Activated CD8-positive, alpha-beta memory T cell treated with anti-CD3 and anti-CD28 coated beads for 36 hours (primary cell): ENCODE measurements around the gene CD58. TPM values are rescaled to one million over a fixed set of nuclear protein-coding genes. Genes with fewer than 3 reads are reported as not detected.

Experiments used
- CTCF ChIA-PET: fragments of 350-600 bp; sonication (Branson Sonifier 250); formaldehyde crosslinking; loops from one replicate; lab custom pipeline; 2021; ENCODE audit warnings: antibody characterized with exemption; lab: Charles Lee
- POLR2A ChIA-PET: fragments of 350-600 bp; sonication (Branson Sonifier 250); formaldehyde crosslinking; loops from one replicate; lab custom pipeline; 2021; ENCODE audit warnings: antibody characterized with exemption; lab: Charles Lee
- total RNA-seq, 2 experiments: library from RNA; stranded (reverse); gene quantifications; one replicate each; pipeline ENCODE4 v1.2.3, GENCODE V29; 2021

The CD58 gene
- total RNA-seq, 2 experiments from 2014 or later: 28.8 to 29.1 TPM

DNA sequence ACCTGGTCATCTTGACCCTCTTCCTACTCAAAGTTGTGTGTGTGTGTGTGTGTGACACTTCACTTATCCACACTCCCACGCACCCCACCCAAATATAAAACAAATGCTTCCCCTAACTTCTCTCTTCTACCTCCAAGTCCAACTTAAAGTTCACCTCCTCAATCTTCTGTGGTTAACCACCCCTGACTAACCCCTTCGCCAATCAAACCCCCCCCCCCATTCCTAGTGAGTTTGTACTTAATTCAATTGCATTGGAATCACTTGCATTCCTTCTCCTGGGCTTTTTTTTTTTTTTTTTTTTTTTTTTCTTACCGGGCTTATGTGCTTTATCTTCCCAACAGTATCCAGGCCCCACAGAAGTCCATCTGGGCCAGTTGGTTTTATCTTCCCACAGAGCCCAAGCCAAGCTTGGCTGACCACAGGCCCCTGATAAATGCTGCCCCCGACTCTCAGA, 78.4 kb downstream of the CD58 start:
- CTCF ChIA-PET: interaction anchor here (1.1 to 3.1 kb wide), 2 partner anchors 353 to 354 kb away, joined by 4 to 11 read pairs; no protein-coding TSS in a partner anchor
- POLR2A ChIA-PET: interaction anchor here (0.7 kb wide), 1 partner anchor 353 kb away, joined by 3 read pairs; no protein-coding TSS in a partner anchor

DNA sequence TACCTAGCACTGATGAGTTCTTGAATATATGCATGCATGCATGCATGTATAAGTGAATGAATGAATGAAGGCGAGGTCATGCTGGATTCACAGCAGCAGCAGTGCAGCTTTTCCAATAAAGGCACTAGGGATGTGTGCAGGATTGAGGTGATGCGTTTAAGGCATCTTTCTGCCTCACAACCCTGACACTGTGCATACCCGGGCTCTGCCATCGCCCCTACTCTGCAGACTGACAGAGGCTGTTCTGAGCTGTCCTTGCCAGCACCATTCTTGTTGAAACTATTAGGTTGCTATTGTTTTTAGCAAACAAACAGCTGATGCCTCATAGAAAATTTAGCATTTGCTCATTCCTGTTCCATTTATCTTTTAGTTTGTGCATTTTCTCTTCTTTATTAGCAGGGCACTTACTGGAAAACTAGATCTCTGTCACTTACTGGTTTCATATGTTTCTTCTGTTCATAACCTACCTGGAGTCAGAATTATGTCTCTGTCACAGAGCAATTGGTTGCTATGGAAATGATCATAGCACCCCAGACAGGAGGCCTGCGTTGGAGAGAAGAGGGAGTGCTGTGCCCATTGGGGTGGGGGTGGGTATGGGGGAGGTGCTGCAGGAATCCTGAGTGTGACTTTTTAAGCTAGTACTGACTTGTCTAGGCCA, 79.0 kb downstream of the CD58 start:
- POLR2A ChIA-PET: interaction anchor here (0.6 kb wide), 1 partner anchor 73 kb away, joined by 8 read pairs; no protein-coding TSS in a partner anchor
- CTCF ChIA-PET: interaction anchor here (3.1 kb wide), 1 partner anchor 353 kb away, joined by 11 read pairs; no protein-coding TSS in a partner anchor

DNA sequence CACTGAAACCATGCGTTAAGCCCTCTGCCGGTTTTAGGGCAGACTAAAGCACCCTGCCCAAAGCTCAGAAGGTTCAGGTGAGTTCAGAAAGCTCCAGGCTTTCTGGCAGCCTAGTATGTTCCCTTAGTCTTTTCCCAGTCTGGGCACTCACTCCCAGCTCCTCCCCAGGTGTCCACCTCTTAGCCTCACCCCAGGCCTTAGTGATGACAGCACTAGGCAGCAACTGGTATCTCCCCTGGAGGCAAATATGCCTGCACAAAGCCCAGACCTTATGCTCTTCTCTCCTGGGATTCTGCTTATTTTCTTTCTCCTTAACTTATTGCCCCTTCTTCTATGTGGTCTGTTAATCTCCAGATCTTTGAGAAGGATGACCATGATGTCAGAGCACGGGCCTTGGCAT, 80.2 kb downstream of the CD58 start:
- ChIA-PET POLR2A (no interaction called here), CTCF (interaction anchor here (3.1 kb wide), 1 partner anchor 351 kb away, joined by 11 read pairs; no protein-coding TSS in a partner anchor)

DNA sequence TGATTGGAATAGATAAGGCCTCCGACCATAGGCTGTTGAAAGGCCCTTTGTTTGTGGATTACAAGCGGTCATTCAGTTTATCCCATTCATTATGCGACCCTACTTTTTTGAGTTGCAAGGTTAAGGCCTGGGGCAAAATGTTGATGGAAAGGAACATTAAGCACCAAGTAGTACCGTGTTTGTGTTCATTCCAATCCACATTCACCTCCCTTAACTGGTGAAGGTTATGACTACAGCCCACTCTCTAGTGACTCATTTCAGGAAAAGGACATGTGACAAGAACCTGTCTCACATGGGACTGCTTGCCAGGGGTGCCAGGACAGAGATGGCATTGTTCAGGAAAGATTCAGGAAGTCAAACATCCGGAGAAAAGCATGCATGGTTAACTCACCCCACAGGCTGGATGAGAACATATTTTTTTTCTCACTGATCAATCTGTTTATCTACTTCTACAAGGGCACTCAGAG, 81.6 kb downstream of the CD58 start:
- POLR2A ChIA-PET: no interaction called here
- CTCF ChIA-PET: interaction anchor here (1.0 to 3.1 kb wide), 2 partner anchors 11 to 350 kb away, joined by 4 to 11 read pairs; no protein-coding TSS in a partner anchor

DNA sequence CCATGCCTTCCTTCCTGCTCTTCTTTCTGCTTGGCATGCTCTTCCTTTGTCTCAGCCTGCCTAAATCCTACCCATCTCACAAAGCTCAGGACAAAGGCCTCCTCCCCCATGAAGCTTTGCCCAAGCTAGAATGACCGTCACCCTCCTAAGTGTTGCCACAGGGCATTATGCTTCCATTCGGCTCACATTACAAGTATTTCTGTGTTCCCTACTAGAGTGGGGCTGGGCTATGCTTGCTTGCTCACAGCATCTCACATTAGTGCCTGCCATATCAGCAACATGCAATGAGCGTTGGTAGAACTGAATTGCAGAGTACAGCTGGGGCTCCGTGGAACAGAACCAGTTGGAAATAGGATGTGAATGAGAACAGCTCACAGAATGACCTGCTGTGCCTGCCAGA, 82.8 kb downstream of the CD58 start:
- POLR2A ChIA-PET: no interaction called here
- CTCF ChIA-PET: interaction anchor here (1.0 to 5.6 kb wide), 2 partner anchors 11 to 348 kb away, joined by 3 to 90 read pairs; no protein-coding TSS in a partner anchor

DNA sequence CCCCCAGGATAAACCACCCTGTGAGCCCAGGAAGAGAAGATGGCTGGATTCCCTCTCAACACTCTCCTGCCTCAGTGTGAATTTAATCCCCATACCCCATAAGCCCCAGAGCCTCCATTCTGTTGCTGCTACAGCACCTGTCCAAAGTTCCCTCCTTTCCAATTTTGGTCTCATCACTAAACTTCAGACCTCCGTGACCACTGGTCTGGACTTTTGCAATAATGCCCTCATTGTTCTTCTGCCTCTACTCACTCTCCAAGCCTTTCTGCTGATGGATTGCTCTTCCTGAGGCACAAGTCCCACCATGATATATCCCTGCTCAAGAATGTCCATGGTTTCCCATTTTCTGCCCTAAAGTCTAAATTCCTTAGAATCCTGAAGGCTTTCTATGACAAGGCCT, 83.2 kb downstream of the CD58 start:
- ChIA-PET POLR2A (no interaction called here), CTCF (interaction anchor here (1.0 to 5.6 kb wide), 3 partner anchors 12 to 348 kb away, joined by 3 to 90 read pairs (median 34); no protein-coding TSS in a partner anchor)

DNA sequence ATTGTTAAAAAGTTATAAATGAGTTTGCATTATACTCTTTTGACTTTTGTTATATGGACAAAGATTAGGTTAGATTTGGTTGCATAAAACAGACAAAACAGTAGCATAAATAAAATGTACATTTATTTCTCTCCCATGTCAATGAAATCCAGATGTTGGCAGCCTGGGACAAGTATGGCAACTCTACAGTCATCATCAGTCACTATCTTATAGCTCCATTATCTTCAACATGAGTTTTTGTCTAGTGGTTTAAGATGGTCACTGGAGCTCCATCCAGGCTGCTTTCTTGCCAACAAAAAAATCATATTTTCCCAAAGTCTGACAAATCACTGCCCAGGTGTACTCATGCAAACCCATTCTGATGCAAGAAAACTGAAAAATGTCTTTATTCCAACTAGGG, 83.8 kb downstream of the CD58 start:
- POLR2A ChIA-PET: no interaction called here

DNA sequence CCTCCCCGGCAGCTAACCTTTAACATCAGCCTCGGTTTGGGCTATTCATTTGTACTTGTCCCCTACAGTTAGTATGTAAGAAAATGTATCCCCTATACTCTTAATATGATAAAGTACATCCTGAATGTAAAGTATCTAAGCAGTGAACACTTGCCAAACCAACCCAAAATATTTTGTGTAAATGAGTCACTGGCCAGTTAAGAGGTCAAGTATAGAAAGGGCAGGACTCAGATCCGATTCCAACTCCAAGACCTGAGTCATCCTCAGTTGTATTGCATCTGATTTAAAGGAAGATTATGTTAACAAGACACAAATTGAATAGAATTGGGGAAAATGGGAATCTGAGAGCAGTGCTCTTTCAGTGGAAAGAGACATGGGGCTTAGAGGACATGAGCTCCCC, 84.4 kb downstream of the CD58 start:
- POLR2A ChIA-PET: no interaction called here
- CTCF ChIA-PET: interaction anchor here (1.0 to 5.6 kb wide), 10 partner anchors 8 to 376 kb away, joined by 3 to 90 read pairs (median 6); no protein-coding TSS in a partner anchor

More for the DNA sequence above, 83.8 kb downstream of the CD58 start:
- CTCF ChIA-PET: interaction anchor here (1.0 to 5.6 kb wide), 3 partner anchors 12 to 347 kb away, joined by 3 to 90 read pairs (median 34); no protein-coding TSS in a partner anchor

DNA sequence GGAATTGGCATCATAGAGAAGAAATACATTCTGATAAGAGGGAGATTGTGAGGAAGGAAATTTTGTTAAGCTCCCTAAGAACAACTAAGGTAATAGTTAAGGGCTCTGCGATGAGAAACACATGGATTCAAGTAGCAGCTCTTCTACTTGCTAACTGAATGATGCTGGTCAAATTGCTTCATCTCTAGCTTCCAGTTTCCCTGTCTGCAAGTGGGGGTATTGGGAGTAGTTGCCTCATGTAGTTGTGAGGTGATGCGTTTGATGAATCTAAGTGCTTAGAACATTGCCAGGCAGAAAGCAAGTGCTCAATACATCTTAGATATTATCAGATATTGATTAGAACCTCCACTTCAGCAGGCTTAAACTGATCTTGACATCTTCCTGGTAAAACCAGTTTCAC, 84.8 kb downstream of the CD58 start:
- ChIA-PET POLR2A (interaction anchor here (0.8 kb wide), 1 partner anchor 17 kb away, joined by 3 read pairs; no protein-coding TSS in a partner anchor), CTCF (interaction anchor here (0.6 to 5.6 kb wide), 23 partner anchors 8 to 376 kb away, joined by 3 to 90 read pairs (median 5); no protein-coding TSS in a partner anchor)

DNA sequence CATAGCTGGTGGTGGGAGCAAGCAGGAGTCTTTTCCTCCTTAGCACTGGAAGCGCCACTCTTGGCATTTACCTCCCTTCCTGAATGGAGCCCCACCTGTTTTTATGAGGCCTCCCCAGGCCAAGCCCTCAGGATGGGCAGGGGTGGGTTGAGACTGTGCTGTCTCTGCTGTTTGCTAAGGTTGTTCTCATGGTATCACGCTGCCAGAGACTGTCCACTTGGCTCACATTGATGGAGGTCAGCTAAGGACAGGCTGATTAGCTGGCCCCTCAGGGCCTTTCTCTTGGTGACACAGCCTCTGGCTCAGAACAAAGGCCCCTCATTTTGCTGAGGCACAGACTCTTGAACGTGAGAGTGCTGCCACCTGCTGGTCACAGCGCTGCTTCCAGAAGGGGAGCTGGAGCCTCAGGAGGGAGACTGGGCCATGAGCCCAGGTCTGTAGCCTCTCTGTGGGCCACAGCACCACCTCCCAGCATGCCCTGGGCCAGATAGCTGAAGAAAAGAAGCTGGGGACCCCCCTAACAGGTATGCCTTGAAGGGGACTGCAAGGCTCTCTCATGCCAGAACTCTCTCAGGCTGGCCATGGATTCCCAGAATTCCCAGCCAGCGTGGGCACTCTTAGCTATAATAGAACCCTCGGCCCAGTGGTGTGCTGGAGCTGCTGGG, 85.6 kb downstream of the CD58 start:
- ChIA-PET CTCF (interaction anchor here (0.6 to 5.6 kb wide), 38 partner anchors 9 to 375 kb away, joined by 3 to 90 read pairs (median 4); no protein-coding TSS in a partner anchor), POLR2A (interaction anchor here (0.8 kb wide), 1 partner anchor 18 kb away, joined by 3 read pairs; no protein-coding TSS in a partner anchor)

DNA sequence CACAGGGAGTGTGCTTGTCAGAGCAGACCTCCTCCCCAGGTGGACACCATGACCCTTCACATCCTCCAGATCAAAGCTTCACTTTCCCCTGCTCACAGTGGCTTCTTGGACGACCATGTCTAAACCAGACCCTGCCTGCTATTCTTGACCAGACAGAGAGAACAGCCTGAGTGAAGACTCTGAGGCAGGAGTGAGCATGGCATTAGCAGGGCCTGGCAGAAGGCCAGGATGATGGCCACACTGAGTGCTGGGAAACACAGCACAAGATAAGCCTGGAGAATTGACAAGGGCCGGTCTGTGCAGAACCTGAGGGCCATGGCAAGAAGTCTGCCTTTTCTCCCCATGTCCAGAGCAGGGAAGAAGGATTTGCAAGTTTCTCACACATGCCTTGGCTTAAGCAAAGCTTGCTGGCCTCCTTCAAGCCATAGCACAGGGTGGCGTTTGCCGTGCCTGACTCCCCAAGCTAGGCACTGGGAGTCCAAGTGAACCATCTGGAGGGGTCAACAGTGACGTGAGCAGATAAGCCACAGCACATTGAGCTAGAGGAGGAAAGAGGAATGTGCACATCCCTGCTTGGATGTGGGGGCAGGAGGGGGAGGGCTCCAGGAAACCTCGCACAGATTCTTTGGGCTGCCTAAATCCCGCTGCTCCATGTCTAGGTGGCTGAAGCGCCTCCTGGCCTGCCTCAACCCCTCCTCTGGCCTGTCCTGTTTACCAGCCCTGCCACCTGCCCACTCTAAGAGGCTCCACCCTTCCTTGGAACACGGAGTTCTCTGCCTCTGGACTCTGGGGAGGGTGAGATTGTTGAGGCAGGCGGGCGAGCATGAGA, 87.1 kb downstream of the CD58 start:
- POLR2A ChIA-PET: no interaction called here
- CTCF ChIA-PET: interaction anchor here (1.2 to 5.6 kb wide), 9 partner anchors 8 to 344 kb away, joined by 3 to 90 read pairs (median 8); no protein-coding TSS in a partner anchor

DNA sequence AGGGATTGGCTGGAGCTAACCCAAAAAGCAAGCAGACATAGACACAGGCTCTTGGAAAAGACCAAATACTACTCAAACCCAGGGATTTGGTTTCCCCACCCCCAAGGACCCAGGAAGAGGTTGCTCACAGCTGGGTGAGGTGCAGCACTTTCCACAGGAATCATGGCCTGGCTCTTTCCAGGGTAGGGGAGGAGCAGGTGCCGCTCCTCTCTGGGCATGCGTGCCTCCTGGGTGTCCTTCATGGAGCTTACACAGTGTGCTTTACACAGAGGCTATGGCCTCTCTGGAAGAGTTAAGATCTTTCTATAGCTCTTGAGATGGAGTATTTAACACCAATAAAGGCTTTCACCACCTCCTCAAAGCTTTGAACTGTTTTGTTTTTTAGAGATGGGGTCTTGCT, 88.3 kb downstream of the CD58 start:
- POLR2A ChIA-PET: no interaction called here
- CTCF ChIA-PET: interaction anchor here (0.9 to 1.0 kb wide), 2 partner anchors 313 to 343 kb away, joined by 3 to 4 read pairs; no protein-coding TSS in a partner anchor

DNA sequence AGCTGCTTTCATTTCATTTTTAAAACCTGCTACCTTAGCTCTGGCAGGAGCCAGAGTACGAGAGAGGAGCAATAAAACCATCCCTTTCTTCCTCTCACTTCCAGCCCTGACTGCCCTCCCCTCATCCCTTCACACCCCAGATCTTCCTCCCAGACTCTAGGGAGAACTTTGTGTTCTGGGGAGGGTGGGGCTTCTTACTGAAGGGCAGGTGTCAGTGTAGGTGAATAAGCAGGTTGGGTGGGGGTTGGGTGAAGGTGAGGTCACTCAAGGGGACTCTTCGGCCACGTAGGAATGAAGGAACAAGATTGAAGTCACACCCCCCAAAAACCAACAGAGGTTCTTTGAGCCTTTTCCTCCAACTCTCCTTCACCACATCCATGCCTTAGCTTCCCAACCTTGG, 88.9 kb downstream of the CD58 start:
- ChIA-PET POLR2A (no interaction called here), CTCF (interaction anchor here (0.7 to 1.0 kb wide), 4 partner anchors 17 to 343 kb away, joined by 3 to 4 read pairs (median 3); no protein-coding TSS in a partner anchor)

DNA sequence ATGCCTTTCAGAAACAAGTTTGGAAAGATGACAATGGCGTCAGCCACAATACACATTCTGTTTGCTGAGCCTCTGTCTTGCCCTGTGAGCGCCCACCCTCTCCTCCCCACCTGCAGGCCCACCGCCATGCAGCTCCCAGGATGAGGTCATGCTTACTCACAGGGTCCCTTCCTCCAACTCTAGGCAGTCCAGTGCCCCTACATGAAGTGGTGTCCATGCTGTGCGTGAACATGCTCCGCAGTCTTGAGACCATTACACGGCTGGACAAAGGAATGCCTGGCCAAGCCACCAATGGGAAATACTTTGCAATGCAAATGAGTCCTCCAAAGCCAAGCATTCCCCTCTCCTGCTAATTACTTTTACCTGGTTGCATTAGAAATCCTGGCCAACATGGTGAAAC, 92.2 kb downstream of the CD58 start:
- CTCF ChIA-PET: interaction anchor here (1.7 kb wide), 1 partner anchor 339 kb away, joined by 4 read pairs; no protein-coding TSS in a partner anchor
- POLR2A ChIA-PET: no interaction called here

DNA sequence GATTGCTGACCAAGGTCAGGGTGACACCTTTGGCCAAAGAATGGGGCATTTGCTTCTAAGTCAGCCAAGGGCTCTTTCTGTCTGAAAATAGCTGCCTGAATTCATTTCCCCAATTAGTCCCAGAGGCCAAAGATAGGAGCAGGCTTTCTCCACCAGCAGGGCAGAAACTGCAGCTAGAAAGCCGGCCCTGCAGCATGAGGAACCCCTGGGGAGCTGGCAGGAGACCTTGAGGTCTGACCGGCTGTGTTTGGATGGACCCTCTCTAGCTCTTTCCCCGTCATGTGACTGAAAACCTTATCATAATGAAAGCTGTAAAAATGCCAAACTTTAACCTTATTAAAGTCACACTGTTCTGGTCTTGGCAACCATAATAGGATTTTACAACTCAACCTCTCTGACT, 93.4 kb downstream of the CD58 start:
- ChIA-PET CTCF (interaction anchor here (1.9 kb wide), 1 partner anchor 338 kb away, joined by 8 read pairs; no protein-coding TSS in a partner anchor), POLR2A (no interaction called here)

DNA sequence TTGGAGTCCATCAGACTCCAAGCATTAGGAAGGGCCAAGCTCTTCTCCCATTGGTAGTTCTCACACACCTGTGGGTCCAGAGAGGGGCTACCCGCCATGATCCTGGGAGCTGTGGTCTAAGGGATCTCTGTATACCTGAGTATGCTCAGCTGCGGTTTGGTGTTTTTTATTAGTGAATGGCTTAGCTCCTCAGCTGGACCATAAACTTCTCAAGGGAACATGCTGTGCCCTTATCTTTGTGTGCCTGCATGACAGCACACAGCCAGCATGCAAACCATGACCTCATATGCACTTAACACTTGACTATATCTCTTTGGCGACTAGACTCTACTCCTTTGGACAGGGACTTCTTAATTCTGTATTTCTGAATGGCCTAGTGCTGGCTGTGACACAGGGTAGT, 94.5 kb downstream of the CD58 start:
- CTCF ChIA-PET: interaction anchor here (0.6 to 2.3 kb wide), 3 partner anchors 9 to 337 kb away, joined by 4 to 9 read pairs (median 8); no protein-coding TSS in a partner anchor
- POLR2A ChIA-PET: no interaction called here

DNA sequence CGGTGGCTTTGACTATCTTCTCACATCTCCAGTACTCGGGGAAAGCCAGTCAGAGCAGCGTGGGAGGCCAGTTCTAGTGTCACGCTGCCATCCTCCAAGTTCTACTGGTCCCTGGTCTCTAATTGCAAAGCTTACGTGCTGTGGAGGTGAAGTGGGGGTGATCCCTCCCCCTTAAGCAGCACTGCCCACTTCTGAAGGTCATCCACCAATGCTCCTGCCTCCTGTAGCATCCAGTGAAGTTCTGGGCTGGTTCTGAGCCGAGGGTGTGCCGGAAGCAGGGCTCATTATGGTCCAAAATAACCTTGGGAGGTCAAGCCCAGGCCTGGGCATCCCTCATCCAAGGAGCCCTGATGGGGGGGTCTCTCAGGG, 95.0 kb downstream of the CD58 start:
- ChIA-PET CTCF (interaction anchor here (0.6 to 2.3 kb wide), 2 partner anchors 9 to 21 kb away, joined by 4 to 9 read pairs; no protein-coding TSS in a partner anchor), POLR2A (no interaction called here)
